HCT116 (cell line): ENCODE measurements around the gene ATP7B. TPM values are rescaled to one million over a fixed set of nuclear protein-coding genes. Genes with fewer than 3 reads are reported as not detected.

Experiments used
- ATAC-seq: fragments of 200-7000 bp; cut with Tn5 transposase; 2 replicates; pipeline ENCODE4 v1.9.1; 2020; ENCODE audit warnings: mild to moderate bottlenecking, moderate library complexity
- BruUV-seq: library from RNA; stranded (reverse); fragments of 400-500 nt; replicated peaks from 2 replicates; lab custom pipeline; 2021; lab: Mats Ljungman, UMichigan
- CTCF ChIA-PET: fragments of 300-600 bp; sonication (Branson Sonifier 250); formaldehyde crosslinking; loops from one replicate; lab custom pipeline; 2021; ENCODE audit warnings: antibody characterized with exemption; lab: Charles Lee
- POLR2A ChIA-PET: fragments of 300-600, 350-600 bp; sonication (Branson Sonifier 250); formaldehyde crosslinking; loops from one replicate; lab custom pipeline; 2021; ENCODE audit warnings: antibody characterized with exemption; lab: Charles Lee
- RAD21 ChIA-PET, 2 experiments: fragments of 300-600 bp; sonication (Branson Sonifier 250); formaldehyde crosslinking; loops; one replicate each; lab custom pipeline; 2023; ENCODE audit warnings: low total read pairs in 2 of 2; ENCODE audit not compliant: uncharacterized antibody in 2 of 2, unreplicated experiment in 2 of 2, low non-redundant PET in 1 of 2; lab: Charles Lee
- DNase-seq: peaks from one replicate; pipeline ENCODE4 v3.0.0-alpha.2; 2010; ENCODE audit warnings: low read depth, low spot score
- H2AFZ ChIP-seq: fragments of 200-600 bp; shearing (Covaris generic), sonication (generic); 2 replicates; pipeline ENCODE4 v1.6.1; 2017; ENCODE audit warnings: low read depth, mixed run types, mixed read lengths, antibody characterized with exemption, low read length; ENCODE audit not compliant: poor library complexity, severe bottlenecking
- H3K27ac ChIP-seq: 2 replicates; pipeline ENCODE4 v1.5.1; 2012; ENCODE audit warnings: low read depth, low read length
- H3K27me3 ChIP-seq: fragments of 200-600 bp; sonication (generic); 2 replicates; pipeline ENCODE4 v1.6.1; 2016; ENCODE audit warnings: mixed run types, low read length, mixed read lengths; ENCODE audit not compliant: insufficient read depth
- H3K36me3 ChIP-seq, 2 experiments: fragments of 200-500 bp in 1 of 2; fragments of 200-600 bp in 1 of 2; sonication (Bioruptor generic) in 1 of 2; sonication (generic) in 1 of 2; 2 replicates each; pipeline versions ENCODE4 v1.5.1 to v1.6.1; 2014 to 2016; ENCODE audit warnings: low read length in 2 of 2, inconsistent platforms in 1 of 2, mixed read lengths in 1 of 2, mixed run types in 1 of 2; ENCODE audit not compliant: insufficient read depth in 2 of 2, control insufficient read depth in 1 of 2
- H3K4me1 ChIP-seq, 2 experiments: fragments of 200-600 bp in 1 of 2; sonication (generic) in 1 of 2; 2 replicates each; pipeline versions ENCODE4 v1.5.1 to v1.6.1; 2012 to 2017; ENCODE audit warnings: low read length in 2 of 2, inconsistent platforms in 1 of 2, mild to moderate bottlenecking in 1 of 2, mixed read lengths in 1 of 2, mixed run types in 1 of 2, moderate library complexity in 1 of 2; ENCODE audit not compliant: insufficient read depth in 2 of 2, control insufficient read depth in 1 of 2
- H3K4me2 ChIP-seq: fragments of 200-600 bp; sonication (generic); 2 replicates; pipeline ENCODE4 v1.6.1; 2017; ENCODE audit warnings: mixed run types, low read length, mixed read lengths
- H3K4me3 ChIP-seq, 2 experiments: fragments of 200-600 bp in 1 of 2; sonication (generic) in 1 of 2; replicated peaks in 1 of 2; 2 replicates each; pipeline ENCODE4 v1.5.1; 2011 to 2016; ENCODE audit warnings: low read length in 2 of 2, control low read depth in 1 of 2, low read depth in 1 of 2, mild to moderate bottlenecking in 1 of 2, mixed read lengths in 1 of 2, mixed run types in 1 of 2
- H3K79me2 ChIP-seq: fragments of 200-600 bp; sonication (generic); 2 replicates; pipeline ENCODE4 v1.6.1; 2017; ENCODE audit warnings: mild to moderate bottlenecking, mixed run types, low read length, moderate library complexity, mixed read lengths; ENCODE audit not compliant: insufficient read depth
- H3K9ac ChIP-seq: fragments of 200-600 bp; sonication (generic); 2 replicates; pipeline ENCODE4 v1.6.1; 2016; ENCODE audit warnings: low read length, mixed read lengths
- H3K9me2 ChIP-seq: fragments of 200-600 bp; sonication (generic), shearing (Covaris generic); 2 replicates; pipeline ENCODE4 v1.6.1; 2017; ENCODE audit warnings: mixed run types, mild to moderate bottlenecking, moderate library complexity; ENCODE audit not compliant: insufficient read depth
- H3K9me3 ChIP-seq, 2 experiments: fragments of 200-500 bp in 1 of 2; fragments of 200-600 bp in 1 of 2; sonication (Bioruptor generic) in 1 of 2; sonication (generic) in 1 of 2; 2 replicates each; pipeline ENCODE4 v1.6.1; 2014 to 2017; ENCODE audit warnings: low read length in 2 of 2, mixed read lengths in 2 of 2, inconsistent platforms in 1 of 2, low read depth in 1 of 2, mild to moderate bottlenecking in 1 of 2, mixed run types in 1 of 2, moderate library complexity in 1 of 2; ENCODE audit not compliant: control insufficient read depth in 1 of 2, insufficient read depth in 1 of 2
- H4K20me1 ChIP-seq: fragments of 200-600 bp; sonication (generic), shearing (Covaris generic); 2 replicates; pipeline ENCODE4 v1.6.1; 2017; ENCODE audit warnings: mixed run types, mild to moderate bottlenecking, moderate library complexity; ENCODE audit not compliant: insufficient read depth
- CEBPB ChIP-seq: IDR thresholded peaks from 2 replicates; pipeline ENCODE4 v1.6.1; 2012; ENCODE audit warnings: low read depth
- CTCF ChIP-seq, 3 experiments: fragments of 200-600 bp in 1 of 3; sonication (generic) in 1 of 3; IDR thresholded peaks in 2 of 3; conservative IDR thresholded peaks in 1 of 3; 2 replicates each; pipeline ENCODE4 v1.5.1; 2012 to 2017; ENCODE audit warnings: low read depth in 2 of 3, low read length in 2 of 3, antibody characterized with exemption in 1 of 3, borderline replicate concordance in 1 of 3, control low read depth in 1 of 3, mild to moderate bottlenecking in 1 of 3, mixed read lengths in 1 of 3, mixed run types in 1 of 3, moderate library complexity in 1 of 3; ENCODE audit not compliant: insufficient read depth in 1 of 3
- ELF1 ChIP-seq: IDR thresholded peaks from 2 replicates; pipeline ENCODE4 v1.6.1; 2012; ENCODE audit warnings: low read depth, borderline replicate concordance
- EZH2 ChIP-seq: fragments of 200-600 bp; sonication (generic); IDR thresholded peaks from 2 replicates; pipeline ENCODE4 v1.6.1; 2017; ENCODE audit warnings: antibody characterized with exemption, mixed run types
- EZH2phosphoT487 ChIP-seq: fragments of 200-600 bp; IDR thresholded peaks from 2 replicates; pipeline ENCODE4 v1.6.1; 2018; ENCODE audit warnings: antibody characterized with exemption, borderline replicate concordance
- FOSL1 ChIP-seq: IDR thresholded peaks from 2 replicates; pipeline ENCODE4 v1.6.1; 2012; ENCODE audit warnings: low read depth
- MAX ChIP-seq: IDR thresholded peaks from 2 replicates; pipeline ENCODE4 v1.6.1; 2012
- POLR2AphosphoS5 ChIP-seq: IDR thresholded peaks from 2 replicates; pipeline ENCODE4 v1.6.1; 2011; ENCODE audit warnings: mild to moderate bottlenecking, low read depth, low read length, moderate library complexity
- REST ChIP-seq: IDR thresholded peaks from 2 replicates; pipeline ENCODE4 v1.6.1; 2012; ENCODE audit warnings: low read depth
- SRF ChIP-seq: IDR thresholded peaks from 2 replicates; pipeline ENCODE4 v1.6.1; 2012; ENCODE audit warnings: low read depth
- TCF7L2 ChIP-seq: IDR thresholded peaks from 2 replicates; pipeline ENCODE4 v1.7.0; 2011; ENCODE audit warnings: borderline replicate concordance, inconsistent platforms; ENCODE audit not compliant: insufficient read depth, insufficient read length; ENCODE audit errors: extremely low read depth
- YY1 ChIP-seq: IDR thresholded peaks from 2 replicates; pipeline ENCODE4 v1.6.1; 2011; ENCODE audit warnings: low read length, low read depth, moderate library complexity, mild to moderate bottlenecking; ENCODE audit not compliant: insufficient replicate concordance; ENCODE audit errors: extremely low read depth
- ZNF274 ChIP-seq: fragments of 200-500 bp; sonication (Bioruptor generic); IDR thresholded peaks from 2 replicates; pipeline ENCODE4 v1.6.1; 2014; ENCODE audit warnings: mild to moderate bottlenecking, low read depth, low read length, inconsistent platforms
- intact Hi-C: fragments of 100-400 bp; cut with micrococcal nuclease; formaldehyde crosslinking; loops from 2 replicates; pipeline ENCODE4 v1.10.0; 2022
- total RNA-seq: library from RNA; stranded (reverse); gene quantifications from one replicate; pipeline ENCODE4 v1.2.1, GENCODE V29; 2021; ENCODE audit not compliant: unreplicated experiment

Gene ATP7B
- total RNA-seq, 1 experiment from 2014 or later = 10.3 TPM

GRCh38 chr13:51950722-51951121 is 60.5 kb downstream of the ATP7B start:
- intact Hi-C loops = no loop called here
- H3K9me3 ChIP-seq = no peaks in the 10 kb centered on the region
- ATAC-seq (no peak), DNase-seq (no peak)
- H3K9ac ChIP-seq = no peak overlapping the region
- H3K4me1 ChIP-seq = no peaks in the 10 kb centered on the region
- TF ChIP-seq EZH2 (no peak), MAX (no peak), CTCF (IDR thresholded peaks at IDR 0.05 in 2 of 3, conservative IDR thresholded peaks at IDR 0.05 in 1 of 3; ENCODE audit: borderline replicate concordance in 1 of 3, insufficient read depth in 1 of 3, low read depth in 2 of 3, low read length in 2 of 3) (no peak), POLR2AphosphoS5 (no peak), ZNF274 (no peak), YY1 (no peak), FOSL1 (no peak)
- H3K27me3 ChIP-seq = no peaks in the 10 kb centered on the region
- BruUV-seq = no TSS peak
- no peaks in the 10 kb centered on the region for H3K79me2 ChIP-seq
- H2AFZ ChIP-seq = no peak overlapping the region
- ChIA-PET RAD21 (no interaction called here), CTCF (no interaction called here), POLR2A (no interaction called here)
- H4K20me1 ChIP-seq = no peaks in the 10 kb centered on the region
- no peak overlapping the region for H3K4me3 ChIP-seq
- no peaks in the 10 kb centered on the region for H3K36me3 ChIP-seq
- no peak overlapping the region for H3K27ac ChIP-seq
- no peaks in the 10 kb centered on the region for H3K9me2 ChIP-seq
- no peak overlapping the region for H3K4me2 ChIP-seq

GRCh38 chr13:51946163-51946669 is 65.0 kb downstream of the ATP7B start:
- Histone ChIP-seq H3K79me2 (no peaks in the 10 kb centered on the region), H4K20me1 (no peaks in the 10 kb centered on the region), H3K36me3 (no peaks in the 10 kb centered on the region), H3K27ac (no peak overlapping the region), H3K27me3 (no peaks in the 10 kb centered on the region; the same call in 1 of the 2 replicates), H2AFZ (no peak overlapping the region), H3K4me2 (no peak overlapping the region), H3K9me3 (no peaks in the 10 kb centered on the region), H3K9me2 (no peaks in the 10 kb centered on the region), H3K4me3 (no peak overlapping the region), H3K4me1 (peaks cover 12 to 14% of the 10 kb centered on the region in 2 experiments; a peak in 3 of 4 replicates), H3K9ac (no peak overlapping the region)
- DNase-seq (no peak), ATAC-seq (no peak)
- intact Hi-C loops = no loop called here
- CTCF ChIA-PET = no interaction called here
- RAD21 ChIA-PET = no interaction called here
- POLR2A ChIA-PET = no interaction called here
- BruUV-seq = no TSS peak
- TF ChIP-seq ELF1 (no peak), SRF (no peak), REST (no peak), TCF7L2 (no peak), CEBPB (no peak), EZH2 (no peak), EZH2phosphoT487 (no peak)
